GM12878 (cell line): Measurements from ENCODE around the gene LRIG2. TPM values are rescaled to one million over a fixed set of nuclear protein-coding genes. Genes with fewer than 3 reads are reported as not detected.

Source experiments
- BRCA1 ChIP-seq: IDR thresholded peaks from 2 replicates; pipeline ENCODE4 v1.6.1; 2011; ENCODE audit warnings: low read depth, low read length, improper control_type of control experiment
- CREB1 ChIP-seq: IDR thresholded peaks from 2 replicates; pipeline ENCODE4 v1.6.1; 2012; ENCODE audit warnings: low read depth, mild to moderate bottlenecking, inconsistent platforms
- EZH2 ChIP-seq: IDR thresholded peaks from 2 replicates; pipeline ENCODE4 v1.6.1; 2012; ENCODE audit warnings: low read depth, mild to moderate bottlenecking, control low read depth, inconsistent platforms, low read length, borderline replicate concordance; ENCODE audit not compliant: control insufficient read depth
- HCFC1 ChIP-seq: fragments of 150-350 bp; IDR thresholded peaks from 2 replicates; pipeline ENCODE4 v1.6.1; 2014; ENCODE audit warnings: low read length
- MAX ChIP-seq: IDR thresholded peaks from 2 replicates; pipeline ENCODE4 v1.6.1; 2012; ENCODE audit warnings: low read depth, low read length, improper control_type of control experiment
- MEF2A ChIP-seq: IDR thresholded peaks from 2 replicates; pipeline ENCODE4 v1.6.1; 2011; ENCODE audit warnings: low read depth, mild to moderate bottlenecking, low read length, moderate library complexity; ENCODE audit not compliant: insufficient read depth
- PAX5 ChIP-seq: IDR thresholded peaks from 2 replicates; pipeline ENCODE4 v1.6.1; 2011; ENCODE audit warnings: low read depth, low read length, borderline replicate concordance
- PAX8 ChIP-seq: fragments of 450-650 bp; IDR thresholded peaks from 2 replicates; pipeline ENCODE4 v1.6.1; 2017; ENCODE audit warnings: mild to moderate bottlenecking, moderate library complexity
- RELB ChIP-seq: fragments of 450-650 bp; IDR thresholded peaks from 2 replicates; pipeline ENCODE4 v1.6.1; 2017; ENCODE audit warnings: low read depth, mild to moderate bottlenecking, moderate library complexity
- SIN3A ChIP-seq: IDR thresholded peaks from 2 replicates; pipeline ENCODE4 v1.6.1; 2012; ENCODE audit warnings: low read depth, low read length, improper control_type of control experiment
- SRF ChIP-seq, 2 experiments: IDR thresholded peaks; 2 replicates each; pipeline ENCODE4 v1.6.1; 2011; ENCODE audit warnings: low read depth in 2 of 2, low read length in 2 of 2, mild to moderate bottlenecking in 1 of 2, moderate library complexity in 1 of 2
- TCF12 ChIP-seq: IDR thresholded peaks from 2 replicates; pipeline ENCODE4 v1.6.1; 2011; ENCODE audit warnings: low read depth, mild to moderate bottlenecking, low read length
- polyA plus RNA-seq, 11 experiments: library from polyadenylated mRNA; depleted of rRNA in 4 of 11; unstranded in 6 of 11; stranded (reverse) in 5 of 11; fragments of >200 nt; fragmentation: Nextera tagmentation in 4 of 11; fragmentation: Illumina TruSeq in 1 of 11; extraction: Ambion mirVana in 4 of 11; extraction: Trizol in 1 of 11; gene quantifications; 1 replicate in 1 of 11; 2 replicates in 10 of 11; pipeline versions ENCODE4 v1.2.1 to v1.2.3, GENCODE V29; 2011 to 2016; ENCODE audit warnings: inconsistent platforms in 2 of 11, missing spikeins in 2 of 11, low read depth in 1 of 11
- total RNA-seq, 4 experiments: library from RNA; depleted of rRNA in 3 of 4; stranded (reverse); fragments of >200 nt in 3 of 4; fragmentation: Illumina TruSeq in 1 of 4; extraction: Trizol in 1 of 4; gene quantifications; 2 replicates each; pipeline versions ENCODE4 v1.2.1 to v1.2.3, GENCODE V29; 2013 to 2021

LRIG2 gene
- total and polyA plus RNA-seq, 10 of the 15 experiments (the other 5 are each of a cell fraction or from before 2014, with no cell fraction given), result 0.77 to 11.8 (median 5.1) TPM

- no peak for TF ChIP-seq HCFC1
- no peak for TF ChIP-seq PAX8
- TF ChIP-seq SIN3A, result no peak
- TF ChIP-seq SRF (IDR thresholded peaks at IDR 0.05; ENCODE audit: low read depth in 2 of 2, low read length in 2 of 2), result 0 out of 4 replicates have a peak, but pooled peaks of 1 of the 2 experiments have one; percentile 49
- TF ChIP-seq BRCA1, result no peak
- TF ChIP-seq TCF12, result peak; percentile 98
- TF ChIP-seq RELB, result no peak; the same call in 1 of the 2 replicates
- no peak for TF ChIP-seq EZH2
- peak; percentile 54; the same call in 1 of the 2 replicates for TF ChIP-seq CREB1
- no peak for TF ChIP-seq MAX
- 0 out of 2 replicates have a peak, but pooled peaks have one; percentile 48 for TF ChIP-seq MEF2A
- TF ChIP-seq PAX5, result no peak
Observed at GRCh38 chr1:113031171-113031933, 41.6 kb upstream of the LRIG2 start (continued).
